PC-3 (cell line): Measurements from ENCODE around the gene CBL. TPM values are rescaled to one million over a fixed set of nuclear protein-coding genes. Genes with fewer than 3 reads are reported as not detected.

Source experiments
- ATAC-seq: fragments of 200-7000 bp; cut with Tn5 transposase; 2 replicates; pipeline ENCODE4 v1.9.1; 2020; ENCODE audit warnings: mild to moderate bottlenecking, moderate library complexity
- BruUV-seq: library from RNA; stranded (reverse); fragments of 400-500 nt; replicated peaks from 2 replicates; lab custom pipeline; 2021; lab: Mats Ljungman, UMichigan
- CTCF ChIA-PET: fragments of 300-600 bp; sonication (Branson Sonifier 250); formaldehyde crosslinking; loops from one replicate; lab custom pipeline; 2022; ENCODE audit warnings: antibody characterized with exemption; lab: Charles Lee
- POLR2A ChIA-PET: fragments of 300-600 bp; sonication (Branson Sonifier 250); formaldehyde crosslinking; loops from one replicate; lab custom pipeline; 2022; ENCODE audit warnings: antibody characterized with exemption; ENCODE audit not compliant: unreplicated experiment; lab: Charles Lee
- DNase-seq: peaks from one replicate; pipeline ENCODE4 v3.0.0-alpha.2; 2015
- H2AFZ ChIP-seq: fragments of 300-600 bp; sonication (generic); 2 replicates; pipeline ENCODE4 v1.6.0; 2016; ENCODE audit warnings: antibody characterized with exemption, low read length
- H3F3A ChIP-seq: fragments of 300-600 bp; sonication (generic); one replicate; pipeline ENCODE4 v1.6.0; 2017; ENCODE audit warnings: antibody characterized with exemption, low read length, control low read depth, mild to moderate bottlenecking; ENCODE audit not compliant: unreplicated experiment
- H3K27ac ChIP-seq: fragments of 300-600 bp; sonication (generic); 2 replicates; pipeline ENCODE4 v1.5.1; 2016; ENCODE audit warnings: mild to moderate bottlenecking, low read length
- H3K27me3 ChIP-seq: fragments of 300-600 bp; sonication (generic); 2 replicates; pipeline ENCODE4 v1.6.1; 2016; ENCODE audit warnings: low read length, mixed read lengths
- H3K36me3 ChIP-seq: fragments of 300-600 bp; sonication (generic); 2 replicates; pipeline ENCODE4 v1.6.1; 2016; ENCODE audit warnings: low read depth, mixed run types, low read length, mixed read lengths
- H3K4me1 ChIP-seq: fragments of 300-600 bp; sonication (generic); 2 replicates; pipeline ENCODE4 v1.5.1; 2016; ENCODE audit warnings: low read length; ENCODE audit not compliant: insufficient read depth
- H3K4me2 ChIP-seq: fragments of 300-600 bp; sonication (generic); 2 replicates; pipeline ENCODE4 v1.6.0; 2016; ENCODE audit warnings: low read length
- H3K4me3 ChIP-seq: fragments of 300-600 bp; sonication (generic); 2 replicates; pipeline ENCODE4 v1.5.1; 2016; ENCODE audit warnings: mild to moderate bottlenecking, low read length, mixed read lengths
- H3K79me2 ChIP-seq: fragments of 300-600 bp; sonication (generic); 2 replicates; pipeline ENCODE4 v1.6.1; 2017; ENCODE audit warnings: low read length, mixed read lengths
- H3K9ac ChIP-seq: fragments of 300-600 bp; sonication (generic); 2 replicates; pipeline ENCODE4 v1.6.0; 2016; ENCODE audit warnings: mild to moderate bottlenecking, low read length
- H3K9me2 ChIP-seq: fragments of 300-600 bp; sonication (generic); replicated peaks from 2 replicates; pipeline ENCODE4 v1.6.1; 2016; ENCODE audit warnings: mixed run types, low read length, mixed read lengths
- H3K9me3 ChIP-seq: fragments of 300-600 bp; sonication (generic); 2 replicates; pipeline ENCODE4 v1.6.1; 2016; ENCODE audit warnings: low read length, mixed read lengths
- H4K20me1 ChIP-seq: fragments of 300-600 bp; sonication (generic); 2 replicates; pipeline ENCODE4 v1.6.1; 2016; ENCODE audit warnings: low read length, mixed read lengths
- EZH2 ChIP-seq: fragments of 300-600 bp; sonication (generic); IDR thresholded peaks from one replicate; pipeline ENCODE4 v1.6.1; 2017; ENCODE audit warnings: antibody characterized with exemption, mild to moderate bottlenecking, low read length; ENCODE audit not compliant: unreplicated experiment
- EZH2phosphoT487 ChIP-seq: fragments of 300-600 bp; sonication (generic); IDR thresholded peaks from 2 replicates; pipeline ENCODE4 v1.6.1; 2018; ENCODE audit warnings: mild to moderate bottlenecking, antibody characterized with exemption, low read length, borderline replicate concordance
- intact Hi-C: fragments of 100-400 bp; cut with micrococcal nuclease; formaldehyde crosslinking; loops from 2 replicates; pipeline ENCODE4 v1.9.0; 2023
- total RNA-seq: library from RNA; depleted of rRNA; stranded (reverse); fragments of >200 nt; gene quantifications from 2 replicates; pipeline ENCODE4 v1.2.3, GENCODE V29; 2014
- TF ChIP-seq, protein P1 (sequence below): fragments of 300-600 bp; sonication (generic); conservative IDR thresholded peaks from 2 replicates; pipeline ENCODE4 v1.5.1; 2017; ENCODE audit warnings: antibody characterized with exemption, low read depth, mild to moderate bottlenecking, low read length

The CBL gene
- total RNA-seq, 1 experiment from 2014 or later: 11.4 TPM

DNA sequence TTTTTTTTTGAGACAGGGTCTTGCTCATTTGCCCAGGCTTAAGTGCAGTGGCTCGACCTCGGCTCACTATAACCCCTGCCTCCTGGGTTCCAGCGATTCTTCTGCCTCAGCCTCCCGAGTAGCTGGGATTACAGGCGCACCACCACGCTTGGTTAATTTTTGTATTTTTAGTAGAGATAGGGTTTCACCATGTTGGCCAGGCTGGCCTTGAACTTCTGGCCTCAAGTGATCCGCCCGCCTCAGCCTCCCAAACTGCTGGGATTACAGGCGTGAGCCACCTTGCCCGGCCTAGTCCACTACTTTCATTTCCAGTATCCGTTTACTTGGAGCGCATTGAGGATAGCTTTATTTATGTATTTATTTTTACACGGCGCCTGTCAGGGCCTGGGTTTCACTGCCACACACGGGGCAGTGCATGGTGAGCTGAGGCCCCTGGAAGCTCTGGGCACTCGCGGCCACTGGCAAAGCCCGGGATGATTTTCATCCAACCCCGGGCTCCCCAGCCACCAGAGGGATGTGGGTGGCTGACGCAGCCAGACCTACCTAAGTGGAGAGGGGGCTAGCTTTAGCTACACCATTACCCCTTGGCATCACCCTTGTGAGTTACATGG, 116.9 kb downstream of the CBL start:
- Histone ChIP-seq H4K20me1 (no peaks in the 10 kb centered on the region), H3K27me3 (no peaks in the 10 kb centered on the region), H3K27ac (no peak overlapping the region), H3K4me1 (peaks cover 27% of the 10 kb centered on the region), H3K4me3 (no peak overlapping the region), H3K79me2 (no peaks in the 10 kb centered on the region), H3K9ac (no peak overlapping the region), H3K9me2 (no peaks in the 10 kb centered on the region), H2AFZ (peak overlapping the region; percentile 97; the same call in 1 of the 2 replicates), H3F3A (no peaks in the 10 kb centered on the region), H3K4me2 (no peak overlapping the region), H3K9me3 (no peaks in the 10 kb centered on the region), H3K36me3 (no peaks in the 10 kb centered on the region)
- ATAC-seq (no peak), DNase-seq (no peak)
- TF ChIP-seq EZH2 (no peak), EZH2phosphoT487 (no peak)
- TF ChIP-seq, protein P1, sequence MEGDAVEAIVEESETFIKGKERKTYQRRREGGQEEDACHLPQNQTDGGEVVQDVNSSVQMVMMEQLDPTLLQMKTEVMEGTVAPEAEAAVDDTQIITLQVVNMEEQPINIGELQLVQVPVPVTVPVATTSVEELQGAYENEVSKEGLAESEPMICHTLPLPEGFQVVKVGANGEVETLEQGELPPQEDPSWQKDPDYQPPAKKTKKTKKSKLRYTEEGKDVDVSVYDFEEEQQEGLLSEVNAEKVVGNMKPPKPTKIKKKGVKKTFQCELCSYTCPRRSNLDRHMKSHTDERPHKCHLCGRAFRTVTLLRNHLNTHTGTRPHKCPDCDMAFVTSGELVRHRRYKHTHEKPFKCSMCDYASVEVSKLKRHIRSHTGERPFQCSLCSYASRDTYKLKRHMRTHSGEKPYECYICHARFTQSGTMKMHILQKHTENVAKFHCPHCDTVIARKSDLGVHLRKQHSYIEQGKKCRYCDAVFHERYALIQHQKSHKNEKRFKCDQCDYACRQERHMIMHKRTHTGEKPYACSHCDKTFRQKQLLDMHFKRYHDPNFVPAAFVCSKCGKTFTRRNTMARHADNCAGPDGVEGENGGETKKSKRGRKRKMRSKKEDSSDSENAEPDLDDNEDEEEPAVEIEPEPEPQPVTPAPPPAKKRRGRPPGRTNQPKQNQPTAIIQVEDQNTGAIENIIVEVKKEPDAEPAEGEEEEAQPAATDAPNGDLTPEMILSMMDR: no peak
- CTCF ChIA-PET: interaction anchor here (0.6 to 1.6 kb wide), 2 partner anchors 15 to 17 kb away, joined by 3 to 21 read pairs; no protein-coding TSS in a partner anchor
- intact Hi-C loops: loop anchor here (1.0 to 10.0 kb wide), 3 partner anchors 11 to 158 kb away; partner anchors contain the start of genes CBL, NLRX1 and RNF26
- POLR2A ChIA-PET: interaction anchor here (0.5 kb wide), 1 partner anchor 1072 kb away, joined by 7 read pairs; no protein-coding TSS in a partner anchor
- no TSS peak for BruUV-seq

GRCh38 chr11:119323532-119324033, 117.4 kb downstream of the CBL start:
- CTCF ChIA-PET: interaction anchor here (1.2 to 1.3 kb wide), 2 partner anchors 14 to 39 kb away, joined by 3 to 6 read pairs; no protein-coding TSS in a partner anchor
- Histone ChIP-seq H3K27me3 (no peaks in the 10 kb centered on the region), H4K20me1 (no peaks in the 10 kb centered on the region), H3K9me3 (no peaks in the 10 kb centered on the region), H3K36me3 (no peaks in the 10 kb centered on the region), H3K4me2 (no peak overlapping the region), H3F3A (no peaks in the 10 kb centered on the region), H3K79me2 (no peaks in the 10 kb centered on the region), H3K4me1 (peaks cover 21% of the 10 kb centered on the region), H3K9ac (no peak overlapping the region), H3K27ac (no peak overlapping the region), H3K4me3 (no peak overlapping the region), H3K9me2 (no peaks in the 10 kb centered on the region), H2AFZ (no peak overlapping the region)
- TF ChIP-seq EZH2: no peak
- TF ChIP-seq, protein P1: peak; percentile 95
- no TSS peak for BruUV-seq
- ATAC-seq: 0 out of 2 replicates have a peak, but pooled peaks have one; percentile 4
- peak; percentile 86 for DNase-seq
- POLR2A ChIA-PET: interaction anchor here (1.0 kb wide), 1 partner anchor 15 kb away, joined by 3 read pairs; no protein-coding TSS in a partner anchor
- intact Hi-C loops: loop anchor here (1.0 to 10.0 kb wide), 3 partner anchors 11 to 159 kb away; partner anchors contain the start of genes CBL, NLRX1 and RNF26
